ENCODE data around the gene PCDH9.

GRCh38 chr13:66365101-66365500 lies 865.0 kb downstream of the PCDH9 start:
- TF ChIP-seq CTCF (IDR thresholded peaks at IDR 0.05) (no peak), POLR2A (IDR thresholded peaks at IDR 0.05) (no peak)

Data from thyroid gland (tissue), 4 donors.